SK-N-SH (cell line): ENCODE results near the gene GRIK1.

Experiments
- CTCF ChIP-seq: fragments of 200-600 bp; sonication (generic); IDR thresholded peaks from 2 replicates; pipeline ENCODE4 v1.6.1; 2017; ENCODE audit warnings: antibody characterized with exemption, mild to moderate bottlenecking, moderate library complexity
- MEF2A ChIP-seq: IDR thresholded peaks from 2 replicates; pipeline ENCODE4 v1.4.0; 2012; ENCODE audit warnings: low read depth, borderline replicate concordance
- MXI1 ChIP-seq: IDR thresholded peaks from 2 replicates; pipeline ENCODE4 v1.6.1; 2012; ENCODE audit warnings: mild to moderate bottlenecking, low read depth, low read length, improper control_type of control experiment
- POLR2AphosphoS5 ChIP-seq: IDR thresholded peaks from 2 replicates; pipeline ENCODE4 v1.6.1; 2012; ENCODE audit warnings: low read depth, low read length
- RCOR1 ChIP-seq: fragments of 150-350 bp; IDR thresholded peaks from 2 replicates; pipeline ENCODE4 v1.6.1; 2017; ENCODE audit warnings: antibody characterized with exemption, low read length
- TAF1 ChIP-seq: IDR thresholded peaks from 2 replicates; pipeline ENCODE4 v1.6.1; 2012; ENCODE audit warnings: low read depth, mild to moderate bottlenecking, low read length, moderate library complexity, borderline replicate concordance

- no peak for TF ChIP-seq CTCF
- no peak for TF ChIP-seq POLR2AphosphoS5
- TF ChIP-seq RCOR1, result no peak
- TF ChIP-seq MXI1, result no peak
- TF ChIP-seq TAF1, result no peak
- no peak for TF ChIP-seq MEF2A
These were observed 79.5 kb downstream of the GRIK1 start for GRCh38 chr21:29860346-29860745.
